ENCODE measurements around the gene SMAD5. TPM values are rescaled to one million over a fixed set of nuclear protein-coding genes. Genes with fewer than 3 reads are reported as not detected.
A peak's percentile ranks its signal among the peaks of the same experiment; 100 is the strongest.

SMAD5 gene
- 42.0 TPM for total RNA-seq
- long read RNA-seq, full-length matches to known transcripts, result 4 of 4 reads
- long read RNA-seq, partial matches to known transcripts, result 0 of 4 reads
- long read RNA-seq, other reads (novel, unspliced or antisense), result 0 of 4 reads

GRCh38 chr5:136132557-136133221 is at the start of gene SMAD5:
SMAD5 (plus strand) TSS chr5:136132845; CDS start chr5:136153761, 20,916 bp downstream.
- peak; percentile 99 for ATAC-seq
- intact Hi-C loops (cut with DNase I), result loop anchor here (2.0 kb wide), 1 partner anchor 44 kb away; no protein-coding TSS in a partner anchor
- DNase-seq (ENCODE audit: missing footprints), result peak; percentile 97

GRCh38 chr5:136084698-136085097 is 47.9 kb upstream of the SMAD5 start:
- DNase-seq (ENCODE audit: missing footprints), result no peak
- ATAC-seq, result no peak

DNA sequence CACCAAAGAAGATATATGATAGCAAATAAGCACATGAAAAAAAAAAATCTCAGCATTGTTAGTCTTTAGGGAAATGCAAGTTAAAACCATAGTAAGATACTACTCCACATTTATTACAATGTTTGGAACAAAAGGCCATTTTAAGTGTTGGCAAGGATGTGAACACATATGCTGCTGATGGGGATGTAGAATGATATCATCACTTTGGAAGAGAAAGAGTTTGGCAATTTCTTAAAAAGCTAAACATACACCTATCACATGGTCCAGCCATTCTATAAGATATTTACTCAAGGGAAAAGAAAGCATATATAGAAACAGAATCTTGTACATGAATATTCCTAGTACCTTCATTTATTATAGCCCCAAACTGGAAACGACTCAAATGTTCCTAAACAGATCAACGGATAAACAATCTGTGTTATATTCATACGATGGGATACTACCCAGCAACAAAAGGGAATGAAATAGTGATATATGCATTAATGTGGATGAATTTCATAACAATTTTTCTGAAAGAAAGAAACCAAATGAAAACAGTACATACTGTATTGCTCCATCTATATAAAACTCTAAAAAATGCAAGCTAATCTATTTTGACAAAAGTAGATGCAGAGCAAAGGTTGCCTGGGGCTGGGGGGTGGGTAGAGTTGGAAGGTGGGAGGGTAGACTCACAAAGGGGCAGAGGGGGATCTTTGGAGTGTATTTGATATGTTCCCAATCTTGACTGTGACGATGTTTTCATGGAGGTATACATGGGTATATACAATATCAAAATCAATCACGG is 45.7 kb upstream of the SMAD5 start:
- no peak for ATAC-seq
- DNase-seq (ENCODE audit: missing footprints), result no peak
- intact Hi-C loops (cut with DNase I), result no loop called here

More at GRCh38 chr5:136084698-136085097, 47.9 kb upstream of the SMAD5 start:
- intact Hi-C loops (cut with DNase I), result loop anchor here (2.0 to 5.0 kb wide), 4 partner anchors 57 to 197 kb away; partner anchors contain the start of gene TGFBI

GRCh38 chr5:136087961-136088871 is 44.4 kb upstream of the SMAD5 start:
- DNase-seq (ENCODE audit: missing footprints) (peak; percentile 87), ATAC-seq (peak; percentile 92)
- intact Hi-C loops (cut with DNase I), result loop anchor here (2.0 kb wide), 1 partner anchor 45 kb away; the partner anchor contains the start of gene SMAD5

GRCh38 chr5:136089791-136090190 is 42.9 kb upstream of the SMAD5 start:
- no peak for DNase-seq (ENCODE audit: missing footprints)
- intact Hi-C loops (cut with DNase I), result loop anchor here (2.0 kb wide), 1 partner anchor 43 kb away; the partner anchor contains the start of gene SMAD5
- no peak for ATAC-seq

DNA sequence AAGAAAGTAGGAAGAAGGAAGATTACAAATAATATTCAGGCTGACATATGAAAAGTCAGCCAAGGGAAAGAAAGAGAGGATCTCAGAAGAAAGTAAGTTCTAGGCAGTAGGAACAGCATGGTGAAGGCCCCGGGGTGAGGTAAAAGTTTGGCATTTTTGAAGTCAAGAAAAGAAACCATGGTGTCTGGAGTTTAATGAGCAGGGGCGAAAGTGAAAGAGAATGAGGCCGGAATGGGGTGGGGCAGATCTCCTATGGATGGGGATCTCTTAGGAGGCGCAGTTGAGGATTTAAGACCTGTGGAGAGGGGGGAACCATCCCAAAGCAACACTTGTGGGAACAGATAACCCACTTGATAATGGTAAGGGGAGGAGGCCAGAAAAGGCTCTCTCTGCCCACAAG is 42.3 kb upstream of the SMAD5 start:
- ATAC-seq (no peak), DNase-seq (ENCODE audit: missing footprints) (no peak)
- intact Hi-C loops (cut with DNase I), result no loop called here

DNA sequence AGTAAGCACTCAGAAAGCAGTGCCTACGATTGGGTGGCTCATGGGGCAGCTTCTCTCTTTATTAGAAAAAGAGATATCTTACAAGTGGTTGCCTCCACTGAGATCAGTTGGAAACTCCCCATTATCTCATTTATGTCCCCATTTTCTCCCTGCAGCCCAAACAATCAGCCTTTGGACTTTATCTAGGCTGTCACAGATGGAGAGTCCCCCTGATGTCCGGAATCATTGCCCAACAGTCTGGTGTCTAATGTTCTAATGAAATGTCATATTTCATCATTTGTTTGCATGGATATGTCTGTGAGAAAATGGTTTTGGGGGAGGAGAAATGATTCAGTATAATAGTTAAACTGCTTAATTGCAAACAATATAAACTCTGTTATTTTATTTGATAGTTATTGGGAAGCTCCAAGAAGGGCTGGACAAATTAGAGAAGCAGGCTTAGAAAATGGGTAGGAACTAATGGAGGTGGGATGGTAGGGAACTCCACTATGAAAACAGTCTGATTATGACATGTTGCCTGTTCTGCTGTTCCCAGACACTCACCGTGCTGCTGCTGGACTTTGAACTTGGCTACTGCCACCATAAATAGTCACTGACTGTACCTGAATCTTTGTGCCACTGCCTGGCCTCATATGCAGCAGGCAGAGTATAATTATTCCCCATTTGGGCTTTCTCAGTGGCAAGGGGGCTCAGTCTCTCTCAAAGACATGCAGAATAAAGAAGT is 38.3 kb upstream of the SMAD5 start:
- ATAC-seq (no peak), DNase-seq (ENCODE audit: missing footprints) (no peak)
- intact Hi-C loops (cut with DNase I), result no loop called here

DNA sequence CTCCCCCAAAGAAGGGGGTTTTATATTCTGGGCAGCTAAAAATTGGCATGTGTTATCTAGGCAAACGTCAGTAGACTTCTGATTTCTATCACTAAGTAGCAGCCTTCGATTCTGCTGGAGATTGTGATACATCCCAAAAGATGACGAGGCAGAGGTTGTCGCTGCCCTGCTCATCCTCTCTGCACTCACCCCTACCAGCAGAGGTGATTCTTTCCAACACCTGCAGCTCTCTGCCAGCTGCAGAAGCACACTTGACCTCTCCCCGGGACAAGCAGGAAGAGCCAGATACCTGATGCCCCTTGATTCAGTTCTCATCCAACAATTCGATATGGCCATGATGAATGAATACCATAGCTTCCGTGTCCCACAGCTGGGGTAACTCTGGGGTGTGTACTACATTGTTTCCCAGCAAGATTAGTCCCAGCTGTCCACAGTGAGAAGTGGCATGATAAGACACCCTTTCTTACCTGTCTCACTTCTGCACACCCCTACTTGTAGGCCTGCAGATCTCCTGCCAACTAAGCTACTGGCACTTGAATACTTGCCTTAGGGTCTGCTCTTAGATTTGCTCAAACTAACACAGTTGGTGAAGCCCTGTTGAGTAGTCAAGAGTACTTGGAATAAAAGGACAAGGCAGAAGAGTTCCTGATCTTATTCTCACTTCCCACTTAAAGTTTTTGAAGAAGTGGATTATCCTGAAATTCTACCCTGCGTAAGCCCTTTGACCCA is 37.6 kb upstream of the SMAD5 start:
- intact Hi-C loops (cut with DNase I), result no loop called here
- DNase-seq (ENCODE audit: missing footprints) (no peak), ATAC-seq (no peak)

GRCh38 chr5:136098176-136098575 is 34.5 kb upstream of the SMAD5 start:
- intact Hi-C loops (cut with DNase I), result no loop called here
- ATAC-seq (no peak), DNase-seq (ENCODE audit: missing footprints) (no peak)

DNA sequence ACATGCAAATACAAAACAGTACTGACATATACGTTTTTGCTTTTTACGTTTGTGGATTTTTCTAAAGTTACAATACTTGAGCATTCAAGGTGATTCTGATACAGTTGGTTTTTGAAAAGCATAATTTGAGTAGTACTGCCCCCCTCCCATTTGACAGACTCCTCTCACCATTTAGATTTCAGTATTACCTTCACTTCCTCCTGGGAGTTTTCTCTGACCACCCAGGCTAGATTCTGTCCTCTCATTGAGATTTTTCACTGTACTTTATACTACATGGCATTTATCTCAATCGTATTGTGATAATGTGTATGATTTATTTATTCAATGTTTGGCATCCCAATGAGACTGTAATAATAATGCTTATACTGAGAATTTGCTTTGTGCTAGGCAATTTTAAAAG is 32.8 kb upstream of the SMAD5 start:
- ATAC-seq (no peak), DNase-seq (ENCODE audit: missing footprints) (no peak)
- intact Hi-C loops (cut with DNase I), result no loop called here

DNA sequence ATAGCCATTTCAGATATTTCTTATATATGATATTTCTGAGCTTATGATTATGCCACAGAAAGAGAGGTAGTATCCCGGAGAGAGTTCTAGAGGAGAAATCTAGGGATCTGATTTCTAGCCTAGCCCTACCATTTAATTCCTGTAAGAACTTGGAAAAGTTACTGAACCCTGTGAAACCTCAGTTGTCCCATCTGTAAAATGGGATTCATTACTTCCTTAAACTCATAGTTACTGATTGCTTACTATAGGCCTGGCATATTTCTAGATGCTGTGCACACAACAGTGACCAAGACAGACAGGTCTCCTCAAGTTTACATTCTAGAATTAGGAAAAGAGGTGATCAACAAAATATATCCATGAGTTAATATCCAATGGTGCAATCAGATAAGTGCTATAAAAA is 30.8 kb upstream of the SMAD5 start:
- ATAC-seq (no peak), DNase-seq (ENCODE audit: missing footprints) (no peak)
- intact Hi-C loops (cut with DNase I), result no loop called here

- ATAC-seq (no peak), DNase-seq (ENCODE audit: missing footprints) (no peak)
- intact Hi-C loops (cut with DNase I), result no loop called here
Observed at GRCh38 chr5:136103118-136103517, 29.5 kb upstream of the SMAD5 start.

DNA sequence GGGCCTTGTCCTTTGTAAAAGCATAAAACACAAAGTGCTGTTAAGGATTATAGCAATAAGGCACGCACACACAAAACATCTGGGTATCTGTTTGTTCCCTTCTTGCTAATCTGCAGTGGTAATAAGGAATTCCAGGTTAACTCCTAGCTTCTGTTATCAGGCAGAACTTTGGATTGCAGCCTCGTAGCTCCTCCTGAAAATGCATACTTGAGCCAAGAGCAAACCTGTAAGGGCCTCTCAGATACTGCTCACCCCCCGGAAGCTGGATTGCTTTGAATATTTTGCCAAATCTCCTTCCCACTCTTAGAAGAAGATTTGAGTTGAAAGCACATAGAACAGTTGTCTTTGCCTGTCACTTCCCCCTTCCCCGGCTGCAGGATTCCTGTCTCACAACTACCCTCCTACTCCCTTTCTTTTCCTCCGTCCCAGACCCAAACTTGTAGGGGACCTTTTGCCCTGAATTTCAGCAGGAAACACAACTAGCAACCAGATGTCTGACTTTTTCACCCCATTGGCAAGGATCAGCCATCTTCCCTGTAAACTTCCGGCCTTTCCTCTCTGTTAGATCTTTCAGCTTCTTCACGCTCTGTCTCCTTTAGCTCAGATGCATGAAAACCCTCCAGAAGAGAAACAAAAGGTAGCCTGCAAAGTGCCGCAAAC is 28.2 kb upstream of the SMAD5 start:
- ATAC-seq (no peak), DNase-seq (ENCODE audit: missing footprints) (no peak)
- intact Hi-C loops (cut with DNase I), result no loop called here

- intact Hi-C loops (cut with DNase I), result no loop called here
- DNase-seq (ENCODE audit: missing footprints), result no peak
- ATAC-seq, result no peak
Observed at GRCh38 chr5:136106351-136107031, 26.2 kb upstream of the SMAD5 start.

DNA sequence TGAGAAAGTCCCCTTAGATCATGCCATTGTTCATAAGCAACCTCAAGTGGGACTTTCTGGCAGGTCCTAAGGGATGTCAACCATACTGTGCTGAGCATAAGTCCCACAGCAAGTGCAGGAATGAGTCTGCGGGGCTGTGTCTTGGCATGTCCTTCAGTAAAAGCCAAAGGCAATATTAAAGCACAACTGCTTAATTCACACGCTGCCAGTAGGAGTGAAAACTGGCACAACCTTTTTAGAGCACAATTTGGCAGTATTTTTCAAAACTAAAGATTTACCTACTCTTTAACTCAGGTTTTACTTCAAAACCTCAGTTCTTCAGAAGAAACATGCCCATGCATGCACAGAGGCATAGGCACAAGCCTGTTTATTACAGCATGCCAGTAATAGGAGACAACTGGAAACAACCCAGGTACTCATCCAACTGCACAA is 24.4 kb upstream of the SMAD5 start:
- no peak for DNase-seq (ENCODE audit: missing footprints)
- ATAC-seq, result no peak
- intact Hi-C loops (cut with DNase I), result no loop called here

GRCh38 chr5:136108766-136109165 is 23.9 kb upstream of the SMAD5 start:
- DNase-seq (ENCODE audit: missing footprints) (no peak), ATAC-seq (no peak)
- intact Hi-C loops (cut with DNase I), result no loop called here
